ENCODE measurements around the gene DOCK4. TPM values are rescaled to one million over a fixed set of nuclear protein-coding genes. Genes with fewer than 3 reads are reported as not detected.

The DOCK4 gene
- total RNA-seq, 6 experiments from 2014 or later = 9.4 to 29.9 (median 22.8) TPM

GRCh38 chr7:112010109-112010508 lies 196.1 kb downstream of the DOCK4 start:
- intact Hi-C loops (cut with DNase I) = no loop called here
- WGBS (ENCODE audit: insufficient coverage, low coverage, low lambda C conversion rate, missing lambda C conversion rate) = 83% methylated on average over 2 of the region's 2 CpGs
- no peak overlapping the region for H3K27ac ChIP-seq

GRCh38 chr7:112009081-112009480 lies 197.1 kb downstream of the DOCK4 start:
- H3K36me3 ChIP-seq = no peaks in the 10 kb centered on the region
- no peak overlapping the region for H3K27ac ChIP-seq
- peaks cover 0 to 28% (median 6%) of the 10 kb centered on the region in 4 donors for H3K4me1 ChIP-seq
- no peak overlapping the region for H3K4me3 ChIP-seq
- DNase-seq = no peak
- no peaks in the 10 kb centered on the region for H3K27me3 ChIP-seq
- no peaks in the 10 kb centered on the region for H3K9me3 ChIP-seq
- no peak for TF ChIP-seq POLR2A (IDR thresholded peaks at IDR 0.05)
- no peak for TF ChIP-seq CTCF (IDR thresholded peaks at IDR 0.05)
- ATAC-seq = peak in 1 of 4 donors; percentile 58
- intact Hi-C loops (cut with DNase I) = no loop called here

More at GRCh38 chr7:112010109-112010508, 196.1 kb downstream of the DOCK4 start:
- ATAC-seq (no peak), DNase-seq (no peak)
- Histone ChIP-seq H3K27me3 (no peaks in the 10 kb centered on the region), H3K9me3 (no peaks in the 10 kb centered on the region), H3K4me1 (peaks cover 0 to 19% (median 3%) of the 10 kb centered on the region in 4 donors), H3K4me3 (no peak overlapping the region), H3K36me3 (no peaks in the 10 kb centered on the region)
- TF ChIP-seq POLR2A (IDR thresholded peaks at IDR 0.05) (no peak), CTCF (IDR thresholded peaks at IDR 0.05) (no peak)

GRCh38 chr7:112007185-112007584 lies 199.0 kb downstream of the DOCK4 start:
- Histone ChIP-seq H3K27ac (no peak overlapping the region), H3K36me3 (no peaks in the 10 kb centered on the region), H3K4me3 (no peak overlapping the region), H3K27me3 (no peaks in the 10 kb centered on the region), H3K9me3 (no peaks in the 10 kb centered on the region), H3K4me1 (peaks cover 0 to 17% (median 6%) of the 10 kb centered on the region in 4 donors)
- intact Hi-C loops (cut with DNase I) = no loop called here
- TF ChIP-seq CTCF (IDR thresholded peaks at IDR 0.05) = no peak
- no peak for TF ChIP-seq POLR2A (IDR thresholded peaks at IDR 0.05)
- ATAC-seq (no peak), DNase-seq (no peak)
- 97% methylated on average over 4 of the region's 4 CpGs for WGBS (ENCODE audit: insufficient coverage, low coverage, low lambda C conversion rate, missing lambda C conversion rate)

- Histone ChIP-seq H3K4me3 (no peak overlapping the region), H3K27me3 (no peaks in the 10 kb centered on the region), H3K36me3 (no peaks in the 10 kb centered on the region), H3K9me3 (no peaks in the 10 kb centered on the region), H3K4me1 (peaks cover 0 to 17% (median 6%) of the 10 kb centered on the region in 4 donors), H3K27ac (no peak overlapping the region)
- TF ChIP-seq CTCF (IDR thresholded peaks at IDR 0.05) (no peak), POLR2A (IDR thresholded peaks at IDR 0.05) (no peak)
- DNase-seq = no peak
- WGBS (ENCODE audit: insufficient coverage, low coverage, low lambda C conversion rate, missing lambda C conversion rate) = 89% methylated on average over 2 of the region's 2 CpGs
- ATAC-seq = no peak
- intact Hi-C loops (cut with DNase I) = no loop called here
Observed at GRCh38 chr7:112006071-112006470, 200.1 kb downstream of the DOCK4 start.
